Bone marrow (tissue), 2 donors: ENCODE data around the gene MPPED1.

Experiments used
- DNase-seq, 2 donors: peaks; one replicate each; lab custom pipeline; 2025; lab: John Stamatoyannopoulos, UW

Gene MPPED1

GRCh38 chr22:43392385-43392989 lies 19.3 kb upstream of the MPPED1 start:
- DNase-seq: no peak

- DNase-seq: no peak
Observed at GRCh38 chr22:43393132-43393843, 18.5 kb upstream of the MPPED1 start.

- DNase-seq: no peak
Observed at GRCh38 chr22:43393844-43394474, 17.9 kb upstream of the MPPED1 start.

- no peak for DNase-seq
Observed at GRCh38 chr22:43395086-43395695, 16.6 kb upstream of the MPPED1 start.

GRCh38 chr22:43396321-43396933 lies 15.4 kb upstream of the MPPED1 start:
- no peak for DNase-seq

- no peak for DNase-seq
Observed at GRCh38 chr22:43396934-43397457, 14.8 kb upstream of the MPPED1 start.

GRCh38 chr22:43397766-43398165 lies 14.0 kb upstream of the MPPED1 start:
- no peak for DNase-seq

GRCh38 chr22:43398246-43398645 lies 13.6 kb upstream of the MPPED1 start:
- no peak for DNase-seq

- no peak for DNase-seq
Observed at GRCh38 chr22:43398910-43399309, 12.9 kb upstream of the MPPED1 start.

- DNase-seq: no peak
Observed at GRCh38 chr22:43399338-43399979, 12.4 kb upstream of the MPPED1 start.

- DNase-seq: no peak
Observed at GRCh38 chr22:43399980-43400358, 11.8 kb upstream of the MPPED1 start.

GRCh38 chr22:43400449-43400848 lies 11.4 kb upstream of the MPPED1 start:
- no peak for DNase-seq

- DNase-seq: no peak
Observed at GRCh38 chr22:43401233-43401632, 10.6 kb upstream of the MPPED1 start.

- no peak for DNase-seq
Observed at GRCh38 chr22:43401661-43402060, 10.2 kb upstream of the MPPED1 start.

- DNase-seq: no peak
Observed at GRCh38 chr22:43402128-43402527, 9.7 kb upstream of the MPPED1 start.

- no peak for DNase-seq
Observed at GRCh38 chr22:43404673-43405385, 7.0 kb upstream of the MPPED1 start.

- no peak for DNase-seq
Observed at GRCh38 chr22:43406186-43406790, 5.5 kb upstream of the MPPED1 start.

GRCh38 chr22:43407591-43407990 lies 4.2 kb upstream of the MPPED1 start:
- no peak for DNase-seq

- no peak for DNase-seq
Observed at GRCh38 chr22:43408009-43408408, 3.8 kb upstream of the MPPED1 start.

GRCh38 chr22:43409046-43409445 lies 2.8 kb upstream of the MPPED1 start:
- DNase-seq: no peak

- no peak for DNase-seq
Observed at GRCh38 chr22:43409800-43410199, 2.0 kb upstream of the MPPED1 start.
